Stimulated activated CD4-positive, alpha-beta T cell treated with anti-CD3 and anti-CD28 coated beads, TNF-alpha, amount 100 ng/mL, for 1 hour (primary cell): ENCODE measurements around the gene DNAH8.

ENCODE experiments used
- DNase-seq, 3 donors: peaks; one replicate each; pipeline ENCODE4 v3.0.0-alpha.2; 2020; ENCODE audit warnings: low read depth in 3 of 3, low spot score in 1 of 3

Gene DNAH8

GRCh38 chr6:39061588-39061987 lies 346.5 kb downstream of the DNAH8 start:
- no peak for DNase-seq

GRCh38 chr6:39062014-39062740 lies 347.1 kb downstream of the DNAH8 start:
- no peak for DNase-seq

GRCh38 chr6:39063526-39063925 lies 348.4 kb downstream of the DNAH8 start:
- no peak for DNase-seq

GRCh38 chr6:39065561-39065960 lies 350.4 kb downstream of the DNAH8 start:
- no peak for DNase-seq

- no peak for DNase-seq
Measured at GRCh38 chr6:39068391-39068790, 353.3 kb downstream of the DNAH8 start.

GRCh38 chr6:39072830-39073229 lies 357.7 kb downstream of the DNAH8 start:
- DNase-seq = no peak

GRCh38 chr6:39073471-39074355 lies 358.6 kb downstream of the DNAH8 start:
- DNase-seq = no peak

- no peak for DNase-seq
Measured at GRCh38 chr6:39074486-39074885, 359.4 kb downstream of the DNAH8 start.

- no peak for DNase-seq
Measured at GRCh38 chr6:39075010-39075686, 360.0 kb downstream of the DNAH8 start.

- DNase-seq = no peak
Measured at GRCh38 chr6:39075807-39076622, 360.9 kb downstream of the DNAH8 start.

- no peak for DNase-seq
Measured at GRCh38 chr6:39076623-39077535, 361.8 kb downstream of the DNAH8 start.

GRCh38 chr6:39077882-39078594 lies 362.9 kb downstream of the DNAH8 start:
- no peak for DNase-seq

- no peak for DNase-seq
Measured at GRCh38 chr6:39078695-39079094, 363.6 kb downstream of the DNAH8 start.

- no peak for DNase-seq
Measured at GRCh38 chr6:39079197-39080125, 364.4 kb downstream of the DNAH8 start.
